Measurements from ENCODE around the gene ACADS. TPM values are rescaled to one million over a fixed set of nuclear protein-coding genes. Genes with fewer than 3 reads are reported as not detected.
A peak's percentile ranks its signal among the peaks of the same experiment; 100 is the strongest.

The ACADS gene
- total and polyA plus RNA-seq, 9 of the 15 experiments (the other 6 are each of a cell fraction or from before 2014, with no cell fraction given), result 0.06 to 20.3 (median 8.8) TPM

DNA sequence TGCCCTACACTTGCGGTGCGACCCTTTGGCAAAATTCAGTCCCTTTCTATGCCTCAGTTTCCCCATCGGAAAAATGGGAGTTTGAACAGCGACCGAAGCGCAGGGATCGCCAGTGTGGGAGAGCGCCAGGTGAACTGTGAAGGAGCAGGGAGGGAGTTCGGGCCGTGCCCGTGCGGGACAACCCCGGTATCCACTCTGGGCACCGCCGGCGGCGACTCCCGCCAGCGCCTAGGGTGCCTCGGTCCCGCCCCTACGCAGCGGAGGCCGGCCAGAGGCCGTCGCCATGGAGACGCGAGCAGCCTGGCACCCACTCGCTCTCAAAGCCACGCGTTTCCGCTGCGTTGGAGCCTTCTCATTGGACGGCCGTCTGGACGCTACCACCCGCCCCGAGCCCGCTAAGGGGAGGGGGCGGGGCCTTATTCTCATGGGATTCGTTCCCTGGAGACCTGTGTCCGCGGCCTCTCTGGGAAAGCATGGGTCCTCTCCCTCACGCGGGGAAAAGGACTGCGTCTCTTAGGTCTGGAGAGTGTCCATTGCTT, 39.4 kb upstream of the ACADS start (continued):
- TF ChIP-seq, protein P1, sequence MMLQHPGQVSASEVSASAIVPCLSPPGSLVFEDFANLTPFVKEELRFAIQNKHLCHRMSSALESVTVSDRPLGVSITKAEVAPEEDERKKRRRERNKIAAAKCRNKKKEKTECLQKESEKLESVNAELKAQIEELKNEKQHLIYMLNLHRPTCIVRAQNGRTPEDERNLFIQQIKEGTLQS (IDR thresholded peaks at IDR 0.05), result no peak
- TF ChIP-seq, protein P1 (CRISPR knock-in tag; conservative IDR thresholded peaks at IDR 0.05), result no peak
- TF ChIP-seq ZNF586 (CRISPR knock-in tag; conservative IDR thresholded peaks at IDR 0.05), result no peak
- TF ChIP-seq, protein P2, sequence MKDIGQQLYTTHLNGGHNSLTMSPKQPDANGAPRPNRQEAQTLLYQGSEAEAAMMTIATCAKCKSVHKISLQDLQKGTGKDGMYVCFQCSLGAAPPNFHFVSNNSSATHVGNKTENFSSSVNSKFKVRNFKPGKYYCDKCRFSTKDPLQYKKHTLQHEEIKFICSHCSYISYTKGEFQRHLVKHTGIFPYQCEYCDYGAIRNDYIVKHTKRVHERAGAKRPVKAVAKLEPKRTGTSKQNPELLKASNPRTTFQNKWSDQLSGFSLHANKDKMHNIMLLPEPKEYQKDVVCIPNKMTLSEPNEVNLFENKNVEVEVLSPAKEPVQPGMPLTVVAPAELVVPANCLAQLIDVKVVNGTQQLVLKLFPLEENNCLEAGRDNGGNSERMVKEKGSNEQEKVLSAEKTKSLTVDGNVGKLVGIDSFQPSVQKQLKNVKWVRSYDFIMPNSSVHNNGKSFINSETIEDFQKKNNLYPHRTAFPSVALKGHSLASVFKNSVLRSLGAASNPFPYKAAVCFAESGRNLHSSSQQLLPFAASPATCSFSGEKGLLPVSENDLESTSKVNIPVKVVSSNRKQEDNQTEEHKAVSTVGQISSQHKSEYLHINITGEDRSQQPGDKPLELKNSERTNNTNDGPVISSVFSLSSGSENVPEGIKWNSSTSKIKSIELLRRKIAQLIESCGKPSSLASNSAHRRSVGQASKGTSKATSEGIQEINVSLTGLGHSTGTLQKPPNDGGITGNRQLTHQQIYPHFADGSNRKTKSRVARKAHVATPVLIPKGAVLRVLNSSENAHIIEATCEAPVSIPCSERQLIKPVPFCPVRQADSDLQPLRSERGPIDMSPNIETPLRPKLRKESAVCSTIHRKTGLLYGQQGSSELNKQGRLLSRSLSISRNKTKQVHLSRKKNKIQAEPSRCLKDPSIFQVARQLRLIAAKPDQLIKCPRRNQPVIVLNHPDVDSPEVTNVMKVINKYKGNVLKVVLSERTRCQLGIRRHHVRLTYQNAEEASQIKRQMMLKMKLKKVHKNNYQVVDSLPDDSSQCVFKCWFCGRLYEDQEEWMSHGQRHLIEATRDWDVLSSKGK (CRISPR knock-in tag; IDR thresholded peaks at IDR 0.05), result no peak
- TF ChIP-seq TAF1 (IDR thresholded peaks at IDR 0.05; ENCODE audit: control insufficient read depth, extremely low read depth, insufficient read depth, low read length, severe bottlenecking), result no peak
- no peak for TF ChIP-seq NR1H2 (CRISPR knock-in tag; IDR thresholded peaks at IDR 0.05)
- no peak for TF ChIP-seq E2F3 (CRISPR knock-in tag; IDR thresholded peaks at IDR 0.05)
- no peak for TF ChIP-seq ZNF212 (CRISPR knock-in tag; IDR thresholded peaks at IDR 0.05)
- TF ChIP-seq HDAC2 (IDR thresholded peaks at IDR 0.05), result peak; percentile 58; the same call in 1 of the 2 replicates
- TF ChIP-seq ETV1 (tag; conservative IDR thresholded peaks at IDR 0.05; ENCODE audit: low read depth), result no peak
- peak; percentile 67 for TF ChIP-seq RBFOX2 (IDR thresholded peaks at IDR 0.05; ENCODE audit: low read depth, low read length)
- TF ChIP-seq, protein P3, sequence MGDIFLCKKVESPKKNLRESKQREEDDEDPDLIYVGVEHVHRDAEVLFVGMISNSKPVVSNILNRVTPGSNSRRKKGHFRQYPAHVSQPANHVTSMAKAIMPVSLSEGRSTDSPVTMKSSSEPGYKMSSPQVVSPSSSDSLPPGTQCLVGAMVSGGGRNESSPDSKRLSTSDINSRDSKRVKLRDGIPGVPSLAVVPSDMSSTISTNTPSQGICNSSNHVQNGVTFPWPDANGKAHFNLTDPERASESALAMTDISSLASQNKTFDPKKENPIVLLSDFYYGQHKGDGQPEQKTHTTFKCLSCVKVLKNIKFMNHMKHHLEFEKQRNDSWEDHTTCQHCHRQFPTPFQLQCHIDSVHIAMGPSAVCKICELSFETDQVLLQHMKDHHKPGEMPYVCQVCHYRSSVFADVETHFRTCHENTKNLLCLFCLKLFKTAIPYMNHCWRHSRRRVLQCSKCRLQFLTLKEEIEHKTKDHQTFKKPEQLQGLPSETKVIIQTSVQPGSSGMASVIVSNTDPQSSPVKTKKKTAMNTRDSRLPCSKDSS (IDR thresholded peaks at IDR 0.05; ENCODE audit: low read depth, partially characterized antibody), result no peak
- TF ChIP-seq, protein P4, sequence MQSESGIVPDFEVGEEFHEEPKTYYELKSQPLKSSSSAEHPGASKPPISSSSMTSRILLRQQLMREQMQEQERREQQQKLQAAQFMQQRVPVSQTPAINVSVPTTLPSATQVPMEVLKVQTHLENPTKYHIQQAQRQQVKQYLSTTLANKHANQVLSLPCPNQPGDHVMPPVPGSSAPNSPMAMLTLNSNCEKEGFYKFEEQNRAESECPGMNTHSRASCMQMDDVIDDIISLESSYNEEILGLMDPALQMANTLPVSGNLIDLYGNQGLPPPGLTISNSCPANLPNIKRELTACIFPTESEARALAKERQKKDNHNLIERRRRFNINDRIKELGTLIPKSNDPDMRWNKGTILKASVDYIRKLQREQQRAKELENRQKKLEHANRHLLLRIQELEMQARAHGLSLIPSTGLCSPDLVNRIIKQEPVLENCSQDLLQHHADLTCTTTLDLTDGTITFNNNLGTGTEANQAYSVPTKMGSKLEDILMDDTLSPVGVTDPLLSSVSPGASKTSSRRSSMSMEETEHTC (IDR thresholded peaks at IDR 0.05), result no peak
- no peak for TF ChIP-seq PHB2 (IDR thresholded peaks at IDR 0.05; ENCODE audit: low read depth)
- no peak for TF ChIP-seq SAFB (IDR thresholded peaks at IDR 0.05; ENCODE audit: borderline replicate concordance, low read depth, low read length)
- TF ChIP-seq, protein P5, sequence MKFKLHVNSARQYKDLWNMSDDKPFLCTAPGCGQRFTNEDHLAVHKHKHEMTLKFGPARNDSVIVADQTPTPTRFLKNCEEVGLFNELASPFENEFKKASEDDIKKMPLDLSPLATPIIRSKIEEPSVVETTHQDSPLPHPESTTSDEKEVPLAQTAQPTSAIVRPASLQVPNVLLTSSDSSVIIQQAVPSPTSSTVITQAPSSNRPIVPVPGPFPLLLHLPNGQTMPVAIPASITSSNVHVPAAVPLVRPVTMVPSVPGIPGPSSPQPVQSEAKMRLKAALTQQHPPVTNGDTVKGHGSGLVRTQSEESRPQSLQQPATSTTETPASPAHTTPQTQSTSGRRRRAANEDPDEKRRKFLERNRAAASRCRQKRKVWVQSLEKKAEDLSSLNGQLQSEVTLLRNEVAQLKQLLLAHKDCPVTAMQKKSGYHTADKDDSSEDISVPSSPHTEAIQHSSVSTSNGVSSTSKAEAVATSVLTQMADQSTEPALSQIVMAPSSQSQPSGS (CRISPR knock-in tag; IDR thresholded peaks at IDR 0.05), result no peak
- no peak for TF ChIP-seq NCOA6 (IDR thresholded peaks at IDR 0.05)
- TF ChIP-seq SMAD2 (IDR thresholded peaks at IDR 0.05; ENCODE audit: low read depth, low read length), result no peak
- TF ChIP-seq, protein P6, sequence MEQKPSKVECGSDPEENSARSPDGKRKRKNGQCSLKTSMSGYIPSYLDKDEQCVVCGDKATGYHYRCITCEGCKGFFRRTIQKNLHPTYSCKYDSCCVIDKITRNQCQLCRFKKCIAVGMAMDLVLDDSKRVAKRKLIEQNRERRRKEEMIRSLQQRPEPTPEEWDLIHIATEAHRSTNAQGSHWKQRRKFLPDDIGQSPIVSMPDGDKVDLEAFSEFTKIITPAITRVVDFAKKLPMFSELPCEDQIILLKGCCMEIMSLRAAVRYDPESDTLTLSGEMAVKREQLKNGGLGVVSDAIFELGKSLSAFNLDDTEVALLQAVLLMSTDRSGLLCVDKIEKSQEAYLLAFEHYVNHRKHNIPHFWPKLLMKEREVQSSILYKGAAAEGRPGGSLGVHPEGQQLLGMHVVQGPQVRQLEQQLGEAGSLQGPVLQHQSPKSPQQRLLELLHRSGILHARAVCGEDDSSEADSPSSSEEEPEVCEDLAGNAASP (IDR thresholded peaks at IDR 0.05), result no peak

Measured in K562 (cell line).